Activated effector memory CD4-positive, alpha-beta T cell treated with anti-CD3 and anti-CD28 coated beads, Interleukin-2, amount 50 U/mL, for 16 hours (primary cell): ENCODE measurements around the gene HMGCS1.
"Not testable (repeated sequence)": the region's sequence is repeated elsewhere in the genome, so short reads cannot be mapped to it uniquely, and the experiment has no call there.

Experiments
- DNase-seq: peaks from one replicate; pipeline ENCODE4 v3.0.0-alpha.2; 2020

HMGCS1 gene

GRCh38 chr5:43312076-43312661 lies 1.0 kb downstream of the HMGCS1 start:
- no peak for DNase-seq

- DNase-seq: no peak
These were observed 3.6 kb downstream of the HMGCS1 start for GRCh38 chr5:43309637-43310036.

DNA sequence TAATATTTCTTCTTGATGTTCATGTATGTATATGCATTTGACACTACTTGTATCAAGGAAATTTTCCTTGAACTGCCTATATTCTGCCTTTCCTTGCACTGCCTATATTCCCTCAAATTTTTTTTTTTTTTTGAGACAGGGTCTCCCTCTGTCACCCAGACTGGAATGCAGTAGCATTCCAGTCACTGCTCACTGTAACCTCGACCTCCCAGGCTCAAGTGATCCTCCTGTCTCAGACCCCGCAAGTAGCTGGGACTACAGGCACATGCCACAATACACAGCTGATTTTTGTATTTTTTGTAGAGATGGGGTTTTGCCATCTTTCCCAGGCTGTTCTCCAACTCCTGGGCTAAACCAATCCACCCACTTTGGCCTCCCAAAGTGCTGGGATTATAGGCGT lies 4.1 kb downstream of the HMGCS1 start:
- no peak for DNase-seq

- not testable (repeated sequence) for DNase-seq
These were observed 6.3 kb downstream of the HMGCS1 start for GRCh38 chr5:43306954-43307353.

DNA sequence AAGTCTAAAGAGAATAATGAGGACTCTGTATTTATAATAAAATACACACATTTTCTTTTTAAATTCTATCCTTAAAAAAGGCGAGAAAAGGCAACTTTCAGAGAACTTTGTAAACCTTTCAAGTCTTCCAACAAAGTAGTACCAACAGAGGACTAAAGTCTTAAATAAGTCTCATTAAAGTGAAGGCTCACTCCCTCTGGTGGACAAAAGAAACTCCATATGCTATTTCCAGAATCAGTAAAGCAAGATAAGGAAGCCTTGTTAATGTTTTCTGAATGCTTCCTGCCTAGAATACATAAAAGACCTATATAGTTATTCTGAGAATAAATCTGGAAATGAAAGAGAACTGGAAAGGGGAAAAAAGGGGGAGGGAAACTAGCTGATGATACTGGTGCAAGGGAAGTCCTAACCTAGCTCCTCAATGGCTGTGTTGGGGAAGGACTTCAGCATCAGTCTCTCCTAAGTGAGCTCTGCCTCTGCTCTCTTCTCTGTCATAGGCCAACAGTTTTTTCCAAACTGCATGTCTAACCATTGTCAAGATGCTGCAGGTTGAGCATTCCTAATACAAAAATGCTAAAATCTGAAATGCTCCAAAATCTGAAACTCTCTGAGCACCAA lies 7.2 kb downstream of the HMGCS1 start:
- no peak for DNase-seq

DNA sequence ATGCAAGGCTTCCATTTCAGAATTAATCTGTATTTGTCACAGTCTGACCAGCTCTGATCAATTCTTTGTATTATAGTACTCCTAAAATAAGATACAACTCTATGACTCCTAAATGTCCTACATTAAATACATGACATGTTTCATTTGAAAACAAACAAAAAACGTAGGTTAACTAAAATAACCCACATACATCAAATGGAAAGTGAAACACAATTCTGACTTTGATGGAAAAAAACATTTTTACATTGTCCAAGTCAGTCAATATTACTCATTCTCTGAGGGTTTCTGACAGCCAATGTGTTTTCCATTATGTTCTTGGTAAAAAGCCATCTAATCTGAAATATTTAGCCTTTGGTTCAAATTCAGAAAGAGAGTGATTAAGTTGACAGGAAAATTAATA lies 8.7 kb downstream of the HMGCS1 start:
- no peak for DNase-seq

GRCh38 chr5:43303242-43303641 lies 10.0 kb downstream of the HMGCS1 start:
- no peak for DNase-seq

GRCh38 chr5:43302481-43302880 lies 10.7 kb downstream of the HMGCS1 start:
- DNase-seq: no peak

GRCh38 chr5:43301653-43302091 lies 11.5 kb downstream of the HMGCS1 start:
- DNase-seq: no peak

DNA sequence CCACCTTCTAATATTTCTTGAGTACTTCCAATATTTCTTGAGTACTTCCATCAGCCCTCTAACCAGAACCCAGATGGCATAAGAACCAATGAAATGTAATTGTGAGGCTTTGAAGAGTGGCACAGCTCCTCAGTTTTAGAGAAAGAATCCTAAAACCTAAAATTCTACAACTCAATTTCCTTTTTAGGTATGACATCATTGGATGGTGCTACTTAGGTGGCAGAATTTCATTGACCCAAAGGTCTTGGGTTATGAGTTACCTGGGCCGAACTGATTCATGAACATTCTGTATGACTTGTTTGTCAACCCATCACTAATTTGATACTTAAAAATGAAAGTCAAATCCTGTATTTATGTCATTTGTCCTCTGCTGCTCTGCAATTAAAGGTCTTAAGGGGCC lies 13.1 kb downstream of the HMGCS1 start:
- DNase-seq: no peak

GRCh38 chr5:43298443-43298842 lies 14.8 kb downstream of the HMGCS1 start:
- no peak for DNase-seq

GRCh38 chr5:43296835-43297234 lies 16.4 kb downstream of the HMGCS1 start:
- DNase-seq: no peak

DNA sequence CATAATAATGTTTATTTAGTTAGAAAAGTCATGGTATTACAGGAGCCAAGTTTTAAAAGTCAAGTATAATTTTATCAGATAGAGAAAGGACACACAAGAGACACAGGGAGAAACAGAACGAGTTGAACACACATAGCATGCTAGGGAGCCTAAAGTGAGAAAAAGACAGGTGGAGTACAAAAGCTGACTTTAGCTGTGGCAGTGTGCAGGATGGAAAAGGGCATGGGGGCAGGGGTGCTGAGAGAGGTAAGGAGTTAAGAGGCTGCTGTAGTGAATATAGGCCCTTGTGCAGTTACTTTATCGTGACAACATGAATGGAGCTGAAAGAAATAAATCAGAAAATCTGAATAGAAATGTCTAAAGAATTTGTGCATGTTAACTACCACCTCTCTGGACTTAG lies 18.0 kb downstream of the HMGCS1 start:
- DNase-seq: no peak

DNA sequence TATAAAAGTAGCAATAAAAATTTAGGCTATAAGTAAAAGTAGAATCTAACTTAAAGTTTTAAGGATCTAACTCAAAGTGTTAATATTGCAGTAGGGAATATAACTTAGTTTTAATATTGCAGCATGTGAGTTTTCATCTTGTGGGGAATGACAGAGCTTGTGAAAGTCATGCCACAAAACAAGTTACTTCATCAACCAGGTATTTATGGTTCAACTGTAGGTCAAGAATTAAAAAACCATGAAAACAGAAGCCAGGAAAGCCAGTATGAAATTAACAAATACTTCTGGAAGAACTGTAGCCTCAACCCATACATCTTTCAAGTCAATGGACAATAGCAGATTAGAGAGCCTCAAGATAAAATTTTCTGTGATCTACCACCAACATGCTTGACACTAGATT lies 19.0 kb downstream of the HMGCS1 start:
- no peak for DNase-seq

GRCh38 chr5:43290726-43291125 lies 22.5 kb downstream of the HMGCS1 start:
- DNase-seq: no peak

DNA sequence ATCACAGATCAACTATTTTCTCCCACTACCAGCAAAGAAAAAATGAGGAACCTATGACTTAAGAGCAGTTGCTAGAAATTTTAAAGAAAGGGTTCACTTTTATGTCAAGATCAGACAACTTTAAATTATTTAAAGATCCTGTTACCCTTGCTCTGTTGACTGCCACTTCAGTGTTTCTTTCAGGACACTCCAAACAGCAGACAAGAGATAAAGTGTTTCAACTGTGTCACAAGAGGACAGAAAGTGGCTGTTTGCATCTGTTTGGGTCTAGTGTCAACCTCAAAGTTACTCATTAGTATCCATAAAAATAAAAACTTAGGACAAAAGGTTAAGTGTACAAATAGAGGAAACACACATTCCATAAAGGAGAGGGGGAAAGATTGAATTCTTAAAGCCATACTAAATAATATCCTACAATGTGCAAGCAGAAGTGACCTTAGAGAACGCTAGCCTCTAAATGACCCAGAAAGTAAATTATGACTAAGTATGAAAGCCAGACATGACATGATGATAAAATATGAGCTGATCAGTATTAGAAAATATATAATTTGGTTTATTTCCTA lies 24.9 kb downstream of the HMGCS1 start:
- no peak for DNase-seq

- no peak for DNase-seq
These were observed 25.7 kb downstream of the HMGCS1 start for GRCh38 chr5:43287493-43287892.

DNA sequence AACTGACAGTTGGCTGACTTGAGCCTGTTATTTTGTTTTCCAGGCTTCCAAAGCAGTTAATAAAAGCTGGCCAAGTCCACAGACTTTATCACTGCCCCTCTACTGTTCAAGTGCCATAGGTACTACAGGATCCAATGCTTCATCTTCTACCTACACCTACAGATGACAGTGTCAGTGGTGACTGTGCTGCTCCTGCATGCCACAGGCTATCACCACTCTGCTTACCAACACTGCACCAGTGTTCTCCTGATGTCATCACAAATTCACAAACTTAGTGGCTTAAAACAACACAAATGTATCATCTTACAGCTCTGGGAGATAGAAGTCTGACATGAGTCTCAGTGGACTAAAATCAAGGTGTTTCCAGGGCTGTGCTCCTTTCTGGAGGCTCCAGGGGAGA lies 26.6 kb downstream of the HMGCS1 start:
- DNase-seq: no peak

- DNase-seq: no peak
These were observed 31.2 kb downstream of the HMGCS1 start for GRCh38 chr5:43281840-43282658.

- no peak for DNase-seq
These were observed 33.5 kb downstream of the HMGCS1 start for GRCh38 chr5:43279548-43280274.

GRCh38 chr5:43275391-43275790 lies 37.8 kb downstream of the HMGCS1 start:
- no peak for DNase-seq

GRCh38 chr5:43274435-43275114 lies 38.6 kb downstream of the HMGCS1 start:
- no peak for DNase-seq

GRCh38 chr5:43273552-43273951 lies 39.7 kb downstream of the HMGCS1 start:
- DNase-seq: no peak
